ENCODE results near the gene OR8A1.

DNA sequence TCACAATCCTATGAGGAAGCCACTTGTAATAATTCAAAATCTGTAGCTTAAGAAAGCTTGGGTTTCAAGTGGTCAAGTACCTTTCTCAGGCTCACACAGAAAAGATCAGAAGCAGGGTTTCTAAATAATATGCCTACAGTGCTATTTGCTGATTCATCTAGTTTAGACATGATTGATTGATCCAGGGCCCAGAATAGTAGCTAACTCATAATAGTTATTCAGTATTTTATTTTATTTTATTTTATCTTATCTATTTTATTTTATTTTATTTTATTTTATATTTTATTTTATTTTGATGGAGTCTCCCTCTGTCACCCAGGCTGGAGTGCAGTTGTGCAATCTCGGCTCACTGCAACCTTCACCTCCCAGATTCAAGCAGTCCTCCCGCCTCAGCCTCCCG is 25.5 kb downstream of the OR8A1 start:
- TF ChIP-seq, protein P1, sequence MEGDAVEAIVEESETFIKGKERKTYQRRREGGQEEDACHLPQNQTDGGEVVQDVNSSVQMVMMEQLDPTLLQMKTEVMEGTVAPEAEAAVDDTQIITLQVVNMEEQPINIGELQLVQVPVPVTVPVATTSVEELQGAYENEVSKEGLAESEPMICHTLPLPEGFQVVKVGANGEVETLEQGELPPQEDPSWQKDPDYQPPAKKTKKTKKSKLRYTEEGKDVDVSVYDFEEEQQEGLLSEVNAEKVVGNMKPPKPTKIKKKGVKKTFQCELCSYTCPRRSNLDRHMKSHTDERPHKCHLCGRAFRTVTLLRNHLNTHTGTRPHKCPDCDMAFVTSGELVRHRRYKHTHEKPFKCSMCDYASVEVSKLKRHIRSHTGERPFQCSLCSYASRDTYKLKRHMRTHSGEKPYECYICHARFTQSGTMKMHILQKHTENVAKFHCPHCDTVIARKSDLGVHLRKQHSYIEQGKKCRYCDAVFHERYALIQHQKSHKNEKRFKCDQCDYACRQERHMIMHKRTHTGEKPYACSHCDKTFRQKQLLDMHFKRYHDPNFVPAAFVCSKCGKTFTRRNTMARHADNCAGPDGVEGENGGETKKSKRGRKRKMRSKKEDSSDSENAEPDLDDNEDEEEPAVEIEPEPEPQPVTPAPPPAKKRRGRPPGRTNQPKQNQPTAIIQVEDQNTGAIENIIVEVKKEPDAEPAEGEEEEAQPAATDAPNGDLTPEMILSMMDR (IDR thresholded peaks at IDR 0.05): no peak
- no peak for TF ChIP-seq POLR2A (IDR thresholded peaks at IDR 0.05)
